ACC112 (cell line): ENCODE data around the gene IL34.
"Not testable (repeated sequence)": the region's sequence is repeated elsewhere in the genome, so short reads cannot be mapped to it uniquely, and the experiment has no call there.

Source experiments
- H2AFZ ChIP-seq: fragments of 200-600 bp; sonication (generic); one replicate; pipeline ENCODE4 v1.6.0; 2017; ENCODE audit warnings: antibody characterized with exemption, low read length; ENCODE audit not compliant: unreplicated experiment
- H3K27ac ChIP-seq: fragments of 200-600 bp; sonication (generic); 2 replicates; pipeline ENCODE4 v1.5.1; 2014; ENCODE audit warnings: low read depth, mild to moderate bottlenecking, antibody characterized with exemption, low read length, moderate library complexity
- H3K27me3 ChIP-seq: fragments of 200-600 bp; sonication (generic); 2 replicates; pipeline ENCODE4 v1.6.1; 2014; ENCODE audit warnings: mild to moderate bottlenecking, antibody characterized with exemption, low read length, moderate library complexity, mixed read lengths; ENCODE audit not compliant: insufficient read depth
- H3K36me3 ChIP-seq: fragments of 200-600 bp; sonication (generic); 2 replicates; pipeline ENCODE4 v1.6.1; 2016; ENCODE audit warnings: mild to moderate bottlenecking, antibody characterized with exemption, low read length, moderate library complexity, mixed read lengths; ENCODE audit not compliant: insufficient read depth
- H3K4me1 ChIP-seq: fragments of 200-600 bp; sonication (generic); one replicate; pipeline ENCODE4 v1.6.1; 2016; ENCODE audit warnings: low read length, mixed read lengths; ENCODE audit not compliant: insufficient read depth, unreplicated experiment, control insufficient read depth
- H3K4me3 ChIP-seq: fragments of 200-600 bp; sonication (generic); 2 replicates; pipeline ENCODE4 v1.5.1; 2014; ENCODE audit warnings: mild to moderate bottlenecking, low read depth, low read length
- H3K79me2 ChIP-seq: fragments of 200-600 bp; sonication (generic); one replicate; pipeline ENCODE4 v1.6.0; 2016; ENCODE audit warnings: low read length; ENCODE audit not compliant: control insufficient read depth, unreplicated experiment, insufficient read depth

Gene IL34

DNA sequence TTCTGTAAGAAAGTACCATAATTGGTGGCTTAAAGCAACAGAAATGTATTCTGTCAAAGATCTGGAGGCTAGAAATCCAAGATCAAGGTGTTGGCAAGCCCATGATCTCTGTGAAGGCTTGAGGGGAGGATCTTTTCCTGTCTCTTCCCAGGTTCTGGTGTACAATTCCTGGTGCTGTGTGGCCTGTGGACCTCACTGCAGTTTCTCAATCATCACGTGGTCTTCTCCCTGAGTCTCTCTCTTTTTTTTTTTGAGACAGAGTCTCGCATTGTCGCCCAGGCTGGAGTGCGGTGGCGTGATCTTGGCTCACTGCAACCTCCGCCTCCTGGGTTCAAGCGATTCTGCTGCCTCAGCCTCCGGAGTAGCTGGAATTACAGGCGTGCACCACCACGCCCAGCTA, 12.7 kb upstream of the IL34 start:
- H3K4me3 ChIP-seq, H2AFZ ChIP-seq, H3K79me2 ChIP-seq, H3K27me3 ChIP-seq, H3K27ac ChIP-seq, H3K36me3 ChIP-seq: not testable (repeated sequence)
- peaks cover 21% of the 10 kb centered on the region for H3K4me1 ChIP-seq

DNA sequence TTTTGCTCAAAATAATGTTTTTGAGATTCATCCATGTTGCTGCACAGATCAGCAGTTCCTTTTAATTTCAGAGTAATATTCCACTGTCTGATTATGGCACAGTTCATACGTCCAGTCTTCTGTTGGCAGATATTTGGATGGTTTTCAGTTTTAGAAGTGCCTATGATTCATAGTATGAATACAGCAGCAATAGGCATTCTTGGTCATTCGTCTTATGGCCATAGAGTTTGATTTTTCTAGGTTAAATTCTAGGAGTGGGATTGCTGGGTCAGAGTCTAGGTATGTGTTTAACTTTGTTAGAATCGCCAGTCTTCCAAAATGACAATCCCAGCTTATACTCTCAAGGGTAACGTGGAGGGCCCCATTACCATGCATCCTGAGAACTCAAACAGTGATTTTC, 11.5 kb upstream of the IL34 start:
- H3K27me3 ChIP-seq, result no peaks in the 10 kb centered on the region
- no peak overlapping the region for H2AFZ ChIP-seq
- no peaks in the 10 kb centered on the region; the same call in 1 of the 2 replicates for H3K36me3 ChIP-seq
- H3K79me2 ChIP-seq, result no peaks in the 10 kb centered on the region
- H3K4me1 ChIP-seq, result peaks cover 32% of the 10 kb centered on the region
- peak overlapping the region; percentile 95 for H3K27ac ChIP-seq
- peak overlapping the region; percentile 48 for H3K4me3 ChIP-seq

DNA sequence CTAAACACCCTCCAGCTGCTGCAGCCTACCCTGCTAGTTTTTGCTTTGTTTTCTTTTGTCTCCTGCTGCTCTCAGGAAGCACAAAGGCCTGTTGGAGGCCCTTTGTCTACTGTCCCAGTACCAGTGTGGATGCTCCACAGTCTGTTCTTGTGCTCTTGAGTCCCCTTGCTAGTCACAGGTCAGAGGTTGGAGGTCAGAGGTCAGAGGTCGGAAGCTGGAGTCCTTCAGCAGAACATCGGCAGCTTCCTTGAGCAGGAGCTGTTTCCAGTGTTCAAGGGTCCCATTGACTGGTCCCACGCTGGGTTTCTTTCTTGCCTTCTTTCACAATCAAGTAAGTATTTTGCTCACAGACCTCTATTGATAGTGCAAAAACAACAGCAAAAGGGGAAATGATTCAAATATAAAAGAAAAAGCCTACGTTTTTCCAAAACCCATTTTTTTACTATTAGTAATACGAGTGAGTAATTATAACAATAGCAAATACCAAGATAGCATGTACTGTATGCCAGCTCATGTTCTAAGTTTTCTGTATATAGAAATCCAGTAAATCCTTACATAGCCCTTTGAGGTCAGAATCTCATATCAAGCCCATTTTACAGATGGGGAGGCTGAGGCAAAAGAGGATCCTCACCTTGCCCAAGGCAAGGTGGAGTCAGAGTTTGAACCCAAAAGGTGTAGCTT, 10.9 kb upstream of the IL34 start:
- Histone ChIP-seq H3K36me3 (no peaks in the 10 kb centered on the region; the same call in 1 of the 2 replicates), H3K79me2 (no peaks in the 10 kb centered on the region), H3K4me1 (peaks cover 35% of the 10 kb centered on the region), H3K4me3 (peak overlapping the region; percentile 48), H3K27me3 (no peaks in the 10 kb centered on the region), H2AFZ (no peak overlapping the region), H3K27ac (peak overlapping the region; percentile 95)

DNA sequence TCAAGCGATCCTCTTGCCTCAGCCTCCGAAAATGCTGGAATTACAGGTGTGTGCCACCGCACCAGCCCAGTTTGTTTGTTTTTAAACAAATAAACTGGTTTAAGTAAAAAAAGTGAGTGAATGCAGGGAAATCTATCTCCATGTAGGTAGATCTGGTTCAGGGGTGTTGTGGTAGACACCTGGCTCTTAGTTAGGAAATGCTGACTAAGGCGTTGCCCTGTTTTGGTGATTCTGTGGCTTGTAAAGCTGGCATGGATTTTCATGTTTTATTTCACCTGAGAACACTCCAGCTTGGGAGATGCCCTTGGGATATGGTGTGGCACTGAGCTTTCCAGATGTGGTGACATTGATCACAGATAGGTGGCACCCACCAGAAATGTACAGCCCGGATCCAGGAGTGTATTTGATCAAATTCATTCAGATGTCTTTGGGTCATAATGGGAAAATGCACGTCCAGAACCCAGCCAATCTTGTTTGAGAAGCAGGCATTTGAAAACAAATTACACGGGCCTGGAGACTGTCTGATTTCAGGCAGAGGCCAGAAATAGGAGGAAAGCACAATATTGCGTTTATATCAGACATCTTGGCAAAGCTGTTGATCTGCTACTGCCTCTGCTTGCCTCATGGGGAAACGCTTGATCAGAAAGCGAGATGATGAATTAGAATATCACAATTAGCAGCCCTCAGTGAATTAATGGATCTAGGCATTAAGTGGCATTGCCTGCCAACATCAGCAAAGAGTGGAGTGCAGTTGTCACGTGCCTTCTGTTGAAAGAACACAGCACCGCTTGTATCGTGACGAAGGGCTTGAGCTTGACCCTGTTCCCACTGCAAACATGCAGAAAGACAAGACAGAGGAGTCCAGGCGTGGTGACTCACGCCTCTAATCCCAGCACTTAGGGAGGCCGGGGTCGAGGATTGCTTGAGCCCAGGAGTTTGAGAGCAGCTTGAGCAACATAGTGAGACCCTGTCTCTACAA, 7.3 kb upstream of the IL34 start:
- peak overlapping the region; percentile 72 for H3K27ac ChIP-seq
- H3K36me3 ChIP-seq, result no peaks in the 10 kb centered on the region

DNA sequence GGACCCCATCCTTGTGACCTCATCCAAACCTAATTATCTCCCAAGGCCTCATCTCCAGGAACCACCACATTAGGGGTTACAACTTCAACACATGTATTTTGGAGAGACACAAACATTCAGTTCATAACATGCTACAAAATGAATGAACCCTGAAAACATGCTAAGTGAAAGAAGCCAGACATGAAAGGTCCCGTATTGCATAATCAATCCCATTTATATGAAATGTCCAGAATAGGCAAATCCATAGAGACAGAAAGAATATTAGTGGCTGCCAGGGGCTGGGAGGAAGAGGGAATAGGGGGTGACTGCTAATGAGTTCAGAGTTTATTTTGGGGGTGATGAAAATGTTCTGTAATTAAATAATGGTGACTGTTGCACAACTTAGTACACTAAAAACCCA, 3.7 kb upstream of the IL34 start:
- no peak overlapping the region for H3K27ac ChIP-seq
- H3K36me3 ChIP-seq, result no peaks in the 10 kb centered on the region
- H3K4me3 ChIP-seq, result no peak overlapping the region
- no peaks in the 10 kb centered on the region for H3K79me2 ChIP-seq
- no peak overlapping the region for H2AFZ ChIP-seq
- H3K27me3 ChIP-seq, result no peaks in the 10 kb centered on the region
- peaks cover 21% of the 10 kb centered on the region for H3K4me1 ChIP-seq

More for the DNA sequence above, 7.3 kb upstream of the IL34 start:
- Histone ChIP-seq H2AFZ (peak overlapping the region; percentile 81), H3K79me2 (no peaks in the 10 kb centered on the region), H3K27me3 (no peaks in the 10 kb centered on the region), H3K4me3 (no peak overlapping the region), H3K4me1 (peaks cover 35% of the 10 kb centered on the region)

DNA sequence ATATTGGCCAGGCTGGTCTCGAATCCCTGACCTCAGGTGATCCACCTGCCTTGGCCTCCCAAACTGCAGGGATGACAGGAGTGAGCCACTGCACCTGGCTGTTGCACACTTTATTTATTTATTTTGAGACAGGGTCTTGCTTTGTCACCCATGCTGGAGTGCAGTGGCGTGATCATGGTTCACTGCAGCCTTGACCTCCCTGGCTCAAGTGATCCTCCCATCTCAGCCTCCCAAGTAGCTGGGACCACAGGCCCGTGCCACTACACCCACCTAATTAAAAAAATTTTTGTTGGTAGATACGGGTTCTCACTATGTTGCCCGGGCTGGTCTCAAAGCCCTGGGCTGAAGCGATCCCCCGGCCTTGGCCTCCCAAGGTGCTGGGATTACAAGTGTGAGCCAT, 3.1 kb upstream of the IL34 start:
- H3K4me3 ChIP-seq, H3K36me3 ChIP-seq, H3K27ac ChIP-seq, H2AFZ ChIP-seq, H3K79me2 ChIP-seq, H3K27me3 ChIP-seq: not testable (repeated sequence)
- peaks cover 16% of the 10 kb centered on the region for H3K4me1 ChIP-seq

DNA sequence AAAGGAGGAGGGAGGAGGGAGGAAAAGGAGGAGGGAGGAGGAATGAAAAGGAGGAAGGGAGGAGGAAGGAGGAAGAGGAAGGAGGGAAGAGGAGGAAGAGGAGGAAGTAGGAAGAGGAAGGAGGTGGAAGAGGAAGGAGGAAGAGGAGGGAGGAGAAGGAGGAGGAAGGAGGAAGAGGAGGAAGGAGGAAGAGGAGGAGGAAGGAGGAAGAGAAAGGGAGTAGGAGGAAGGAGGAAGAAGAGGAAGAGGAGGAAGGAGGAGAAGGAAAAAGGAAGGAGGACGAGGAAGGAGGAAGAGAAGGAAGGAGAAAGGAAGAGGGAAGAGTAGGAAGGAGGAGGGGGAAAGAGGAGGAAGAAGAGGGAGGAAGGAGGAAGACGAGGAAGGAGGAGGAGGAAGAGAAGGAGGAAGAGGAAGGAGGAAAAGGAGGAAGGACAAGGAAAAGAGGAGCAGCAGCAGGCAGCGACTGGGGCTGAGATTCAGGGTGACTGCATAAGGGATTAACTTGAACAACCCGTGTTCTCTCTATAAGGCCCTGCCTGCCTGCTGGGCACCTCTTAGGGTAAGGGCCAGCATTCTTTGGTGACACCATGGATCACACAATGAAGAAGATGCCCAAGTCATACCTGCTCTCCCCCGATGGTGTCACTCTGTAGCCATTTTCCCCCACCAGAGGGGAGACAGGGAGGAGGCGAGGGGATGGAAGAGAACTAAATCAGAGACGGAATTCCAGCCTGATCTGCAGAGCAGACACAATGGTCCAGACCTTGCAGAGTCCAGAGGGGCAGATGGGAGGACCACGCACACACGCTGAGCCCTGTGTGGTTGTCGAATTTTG, 1.4 kb upstream of the IL34 start:
- H3K4me3 ChIP-seq, result no peak overlapping the region
- peaks cover 2% of the 10 kb centered on the region for H3K4me1 ChIP-seq
- no peaks in the 10 kb centered on the region for H3K79me2 ChIP-seq
- no peak overlapping the region for H2AFZ ChIP-seq
- no peaks in the 10 kb centered on the region for H3K36me3 ChIP-seq
- no peak overlapping the region for H3K27ac ChIP-seq
- H3K27me3 ChIP-seq, result no peaks in the 10 kb centered on the region

DNA sequence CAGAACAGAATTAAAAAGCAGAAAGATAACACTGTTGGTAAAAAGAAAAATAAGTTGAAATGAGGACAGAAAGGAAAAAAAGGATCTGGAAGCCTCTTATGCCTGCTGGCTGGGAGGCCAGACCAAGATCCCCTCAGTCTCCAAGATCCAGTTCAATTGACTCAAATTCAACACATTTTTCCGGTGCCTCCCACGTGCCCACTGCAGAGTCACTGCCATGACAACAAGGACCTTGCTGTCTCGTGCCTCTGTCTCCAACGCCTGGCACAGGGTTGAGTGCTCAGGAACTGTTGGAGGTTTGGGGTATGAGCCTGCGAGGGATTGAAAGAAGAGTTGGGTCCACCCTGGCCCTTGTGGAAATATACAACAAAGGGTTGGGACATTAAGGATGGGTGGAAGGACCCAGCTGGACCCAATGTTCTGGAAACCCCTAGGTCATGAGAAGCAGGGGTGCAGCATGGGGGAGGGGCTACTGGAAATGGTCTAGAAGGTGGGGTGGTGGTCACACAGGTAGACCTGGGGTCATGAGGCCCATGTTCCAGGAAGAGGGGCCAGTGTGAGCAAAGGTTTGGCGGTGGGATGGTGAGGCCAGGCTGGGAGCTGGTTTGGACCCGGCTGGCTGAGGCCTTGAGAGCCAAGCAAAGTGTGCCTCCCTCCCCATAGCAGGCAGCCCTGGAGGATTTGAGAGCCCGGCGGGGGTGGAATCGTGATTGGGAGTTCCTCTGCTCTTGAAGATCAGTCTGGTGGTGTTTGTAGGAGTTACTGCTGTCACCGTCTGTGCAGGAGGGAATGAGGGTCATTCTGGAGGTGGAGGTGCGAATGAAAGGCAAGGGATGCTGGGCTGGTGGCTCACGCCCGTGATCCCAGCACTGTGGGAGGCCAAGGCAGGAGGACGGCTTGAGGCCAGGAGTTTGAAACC, 1.3 kb downstream of the IL34 start:
- no peaks in the 10 kb centered on the region for H3K36me3 ChIP-seq
- no peak overlapping the region for H3K27ac ChIP-seq
- no peak overlapping the region for H2AFZ ChIP-seq
- no peaks in the 10 kb centered on the region for H3K79me2 ChIP-seq
- H3K27me3 ChIP-seq, result no peaks in the 10 kb centered on the region
- no peak overlapping the region for H3K4me3 ChIP-seq
- peaks cover 11% of the 10 kb centered on the region for H3K4me1 ChIP-seq

DNA sequence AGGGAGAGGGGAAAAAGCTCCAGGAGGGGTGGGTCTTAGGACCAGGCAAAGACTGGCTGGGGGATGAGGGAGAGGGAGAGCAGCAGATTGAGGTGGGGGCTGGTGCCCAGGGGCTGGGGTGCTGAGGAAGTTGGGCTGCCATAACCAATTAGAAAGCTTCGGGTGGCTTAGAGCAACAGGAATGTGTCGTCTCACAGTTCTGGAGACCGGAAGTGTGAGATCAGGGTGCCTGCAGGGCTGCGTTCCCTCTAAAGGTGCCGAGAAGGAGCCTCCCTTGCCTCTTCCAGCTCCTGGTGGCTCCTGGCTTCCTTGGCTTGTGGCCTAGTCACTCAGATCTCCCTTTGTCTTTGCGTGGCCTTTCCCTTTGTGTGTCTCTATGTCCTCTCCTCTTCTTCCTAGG, 2.2 kb downstream of the IL34 start:
- H3K27ac ChIP-seq, result no peak overlapping the region; the same call in 1 of the 2 replicates
- H3K4me3 ChIP-seq, result no peak overlapping the region
- no peaks in the 10 kb centered on the region for H3K79me2 ChIP-seq
- peaks cover 13% of the 10 kb centered on the region for H3K4me1 ChIP-seq
- H2AFZ ChIP-seq, result no peak overlapping the region
- H3K27me3 ChIP-seq, result no peaks in the 10 kb centered on the region
- no peaks in the 10 kb centered on the region for H3K36me3 ChIP-seq
